AG04449 (cell line): Measurements from ENCODE around the gene DIABLO.
"Not testable (repeated sequence)": the region's sequence is repeated elsewhere in the genome, so short reads cannot be mapped to it uniquely, and the experiment has no call there.

Source experiments
- CTCF ChIA-PET: fragments of 350-600 bp; formaldehyde crosslinking; extraction: SDS; loops from one replicate; lab custom pipeline; 2021; ENCODE audit warnings: antibody characterized with exemption; lab: Yijun Ruan, JAX
- POLR2A ChIA-PET: fragments of 400-600, 350-600 bp; formaldehyde crosslinking; extraction: SDS; loops from one replicate; lab custom pipeline; 2020; ENCODE audit warnings: antibody characterized with exemption, inconsistent platforms; lab: Yijun Ruan, JAX
- DNase-seq: peaks from one replicate; pipeline ENCODE4 v3.0.0-alpha.2; 2010; ENCODE audit warnings: low read depth, low spot score
- H3K4me3 ChIP-seq: 2 replicates; pipeline ENCODE4 v1.5.1; 2011; ENCODE audit warnings: low read depth, mild to moderate bottlenecking, control low read depth, low read length
- CTCF ChIP-seq: IDR thresholded peaks from one replicate; pipeline ENCODE4 v1.5.1; 2011; ENCODE audit warnings: mild to moderate bottlenecking, moderate library complexity, low read length, control low read depth, inconsistent platforms; ENCODE audit not compliant: insufficient read depth; ENCODE audit errors: missing control alignments

Gene DIABLO

GRCh38 chr12:122205053-122205925 is 20.6 kb downstream of the DIABLO start:
- CTCF ChIA-PET: interaction anchor here (0.7 to 1.2 kb wide), 3 partner anchors 11 to 23 kb away, joined by 3 to 4 read pairs (median 4); no protein-coding TSS in a partner anchor
- POLR2A ChIA-PET: no interaction called here
- no peak for DNase-seq
- no peak overlapping the region for H3K4me3 ChIP-seq
- no peak for TF ChIP-seq CTCF

- POLR2A ChIA-PET: no interaction called here
- CTCF ChIA-PET: interaction anchor here (0.7 to 1.2 kb wide), 3 partner anchors 11 to 22 kb away, joined by 3 to 4 read pairs (median 4); no protein-coding TSS in a partner anchor
- no peak for DNase-seq
- peak overlapping the region; percentile 63 for H3K4me3 ChIP-seq
- no peak for TF ChIP-seq CTCF
Measured at GRCh38 chr12:122204167-122205052, 21.4 kb downstream of the DIABLO start.

GRCh38 chr12:122203301-122204166 is 22.3 kb downstream of the DIABLO start, which contains the start of gene B3GNT4:
TSS of gene B3GNT4 (plus strand) at chr12:122203709. CDS start at chr12:122204619, 910 bp downstream.
- no peak for DNase-seq
- peak within 1 kb of the TSS; percentile 63 for H3K4me3 ChIP-seq

GRCh38 chr12:122202811-122203210 is 23.0 kb downstream of the DIABLO start:
- DNase-seq, CTCF ChIA-PET: not testable (repeated sequence)
- H3K4me3 ChIP-seq: peak overlapping the region; percentile 63
- POLR2A ChIA-PET: interaction anchor here (0.5 kb wide), 1 partner anchor 16 kb away, joined by 4 read pairs; no protein-coding TSS in a partner anchor

More at GRCh38 chr12:122203301-122204166, 22.3 kb downstream of the DIABLO start, which contains the start of gene B3GNT4:
- POLR2A ChIA-PET: interaction anchor here (0.5 kb wide), 1 partner anchor 15 kb away, joined by 4 read pairs; no protein-coding TSS in a partner anchor
- CTCF ChIA-PET: no interaction called here
- no peak for TF ChIP-seq CTCF

GRCh38 chr12:122202017-122202416 is 23.8 kb downstream of the DIABLO start:
- POLR2A ChIA-PET: no interaction called here
- H3K4me3 ChIP-seq: no peak overlapping the region
- DNase-seq: no peak
- CTCF ChIA-PET: interaction anchor here (0.8 kb wide), 1 partner anchor 12 kb away, joined by 4 read pairs; no protein-coding TSS in a partner anchor
- no peak for TF ChIP-seq CTCF

- no peak for DNase-seq
- POLR2A ChIA-PET: no interaction called here
- no peak overlapping the region for H3K4me3 ChIP-seq
- CTCF ChIA-PET: interaction anchor here (0.8 kb wide), 1 partner anchor 11 kb away, joined by 4 read pairs; no protein-coding TSS in a partner anchor
- TF ChIP-seq CTCF: no peak
Measured at GRCh38 chr12:122201381-122201780, 24.5 kb downstream of the DIABLO start.
